CD4-positive, CD25-positive, alpha-beta regulatory T cell (primary cell): ENCODE measurements around the gene PRRG3. TPM values are rescaled to one million over a fixed set of nuclear protein-coding genes. Genes with fewer than 3 reads are reported as not detected.

ENCODE experiments used
- ATAC-seq, 2 donors: fragments of 150-1000 bp; cut with Tn5 transposase; one replicate each; pipeline ENCODE4 v1.10.0; 2021; ENCODE audit warnings: low read depth in 2 of 2, moderate number of reproducible peaks in 2 of 2, moderate library complexity in 1 of 2
- DNase-seq, 3 donors: peaks; one replicate each; pipeline versions ENCODE4 v3.0.0 to v3.0.0-alpha.2; 2012 to 2022; ENCODE audit warnings: mixed read lengths in 1 of 3
- H3K27ac ChIP-seq: one replicate; pipeline ENCODE4 v1.7.0; 2013; ENCODE audit warnings: mild to moderate bottlenecking, low read length; ENCODE audit not compliant: insufficient read depth, poor library complexity, severe bottlenecking
- H3K27me3 ChIP-seq: one replicate; pipeline ENCODE4 v1.7.0; 2013; ENCODE audit warnings: low read length; ENCODE audit not compliant: control insufficient read depth, insufficient read depth
- H3K36me3 ChIP-seq: one replicate; pipeline ENCODE4 v1.7.0; 2013; ENCODE audit warnings: mild to moderate bottlenecking, low read length, moderate library complexity; ENCODE audit not compliant: control insufficient read depth, insufficient read depth
- H3K4me1 ChIP-seq: 2 replicates; pipeline ENCODE4 v1.7.0; 2013; ENCODE audit warnings: mild to moderate bottlenecking, low read length; ENCODE audit not compliant: insufficient read depth, control insufficient read depth, poor library complexity, severe bottlenecking
- H3K4me3 ChIP-seq: one replicate; pipeline ENCODE4 v1.7.0; 2013; ENCODE audit warnings: low read depth, mild to moderate bottlenecking, low read length, moderate library complexity
- H3K9me3 ChIP-seq, 2 experiments: 1 replicate in 1 of 2; 2 replicates in 1 of 2; pipeline ENCODE4 v1.7.0; 2013; ENCODE audit warnings: low read length in 2 of 2, mild to moderate bottlenecking in 1 of 2, moderate library complexity in 1 of 2; ENCODE audit not compliant: control insufficient read depth in 2 of 2
- H3K27ac Mint-ChIP-seq, 3 donors: one replicate each; pipeline ENCODE4 v1.8.0; 2020 to 2022; ENCODE audit warnings: mild to moderate bottlenecking in 3 of 3, mixed read lengths in 3 of 3, moderate library complexity in 2 of 3
- H3K27me3 Mint-ChIP-seq: one replicate; pipeline ENCODE4 v1.8.0; 2022; ENCODE audit warnings: mild to moderate bottlenecking, mixed read lengths
- H3K36me3 Mint-ChIP-seq: one replicate; pipeline ENCODE4 v1.8.0; 2020; ENCODE audit warnings: mixed read lengths
- H3K4me1 Mint-ChIP-seq, 4 donors: one replicate each; pipeline ENCODE4 v1.8.0; 2020 to 2022; ENCODE audit warnings: mixed read lengths in 4 of 4, mild to moderate bottlenecking in 1 of 4
- H3K4me3 Mint-ChIP-seq, 4 donors: one replicate each; pipeline ENCODE4 v1.8.0; 2020 to 2022; ENCODE audit warnings: mild to moderate bottlenecking in 4 of 4, mixed read lengths in 4 of 4, moderate library complexity in 3 of 4
- H3K9me3 Mint-ChIP-seq, 7 donors: one replicate each; pipeline ENCODE4 v1.8.0; 2020 to 2022; ENCODE audit warnings: mixed read lengths in 7 of 7, mild to moderate bottlenecking in 3 of 7, moderate library complexity in 2 of 7
- polyA plus RNA-seq, 4 donors: library from polyadenylated mRNA; unstranded; fragments of 300-500 nt; fragmentation: Illumina TruSeq; gene quantifications; one replicate each; pipeline ENCODE4 v1.2.3, GENCODE V29; 2021
- total RNA-seq: library from RNA; stranded (reverse); gene quantifications from one replicate; pipeline ENCODE4 v1.2.3, GENCODE V29; 2022

Gene PRRG3
- total and polyA plus RNA-seq, 5 donors from 2014 or later, result not detected

DNA sequence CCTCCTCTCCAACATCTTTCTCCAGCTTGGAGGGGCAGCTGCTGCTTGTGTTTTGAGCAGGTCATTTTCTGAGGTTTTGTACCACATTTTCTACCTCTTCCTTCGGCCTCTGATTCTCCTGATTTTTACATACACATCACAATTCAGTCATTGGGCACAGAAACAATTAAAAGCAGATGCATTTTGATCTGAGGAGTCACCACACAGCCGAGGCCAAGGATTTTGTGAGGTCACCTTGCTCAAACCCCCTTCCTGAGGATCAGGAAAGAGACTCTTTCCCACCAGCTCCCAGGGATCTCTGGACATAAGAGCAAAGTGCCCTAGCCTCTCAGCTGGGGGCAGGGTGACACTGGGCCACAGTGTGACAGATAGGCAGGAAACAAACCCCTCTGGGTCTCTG lies 15.2 kb downstream of the PRRG3 start:
- Mint-ChIP-seq H3K9me3 (no peaks in the 10 kb centered on the region), H3K36me3 (no peaks in the 10 kb centered on the region), H3K27me3 (no peaks in the 10 kb centered on the region), H3K4me1 (no peaks in the 10 kb centered on the region), H3K4me3 (no peak overlapping the region), H3K27ac (no peak overlapping the region)
- ATAC-seq, result no peak
- Histone ChIP-seq H3K27ac (no peak overlapping the region), H3K4me1 (no peaks in the 10 kb centered on the region), H3K9me3 (no peaks in the 10 kb centered on the region), H3K36me3 (no peaks in the 10 kb centered on the region), H3K4me3 (no peak overlapping the region), H3K27me3 (no peaks in the 10 kb centered on the region)
- DNase-seq, result no peak

DNA sequence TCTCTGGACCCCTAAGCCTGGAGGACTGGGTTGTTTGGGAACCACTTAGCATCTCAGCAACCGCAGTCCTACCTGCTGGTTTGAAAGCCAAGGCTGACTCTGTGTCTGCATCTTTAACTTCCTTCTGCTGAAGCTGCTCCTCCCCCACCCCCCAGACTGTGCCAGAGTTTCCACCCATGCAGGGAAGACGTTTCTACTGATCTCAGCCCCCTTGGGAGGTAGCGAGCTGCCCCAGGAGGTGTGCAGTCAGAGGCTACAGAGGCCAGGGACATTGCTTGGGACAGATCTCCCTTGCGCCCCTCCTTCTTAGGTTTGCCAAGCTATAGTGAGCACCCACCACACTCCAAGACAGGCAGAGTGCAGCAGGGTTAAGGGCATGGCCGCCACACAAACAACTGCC lies 15.9 kb downstream of the PRRG3 start:
- Mint-ChIP-seq H3K9me3 (no peaks in the 10 kb centered on the region), H3K27ac (peak overlapping the region in 1 of 3 donors; percentile 25), H3K4me3 (no peak overlapping the region), H3K36me3 (no peaks in the 10 kb centered on the region), H3K27me3 (no peaks in the 10 kb centered on the region), H3K4me1 (no peaks in the 10 kb centered on the region)
- Histone ChIP-seq H3K9me3 (no peaks in the 10 kb centered on the region), H3K27ac (no peak overlapping the region), H3K4me3 (no peak overlapping the region), H3K4me1 (no peaks in the 10 kb centered on the region), H3K36me3 (no peaks in the 10 kb centered on the region), H3K27me3 (no peaks in the 10 kb centered on the region)
- DNase-seq (no peak), ATAC-seq (no peak)

- ATAC-seq (no peak), DNase-seq (no peak)
- Mint-ChIP-seq H3K4me3 (no peak overlapping the region), H3K27me3 (no peaks in the 10 kb centered on the region), H3K4me1 (no peaks in the 10 kb centered on the region), H3K27ac (no peak overlapping the region), H3K9me3 (no peaks in the 10 kb centered on the region), H3K36me3 (no peaks in the 10 kb centered on the region)
- H3K36me3 ChIP-seq, result no peaks in the 10 kb centered on the region
- no peaks in the 10 kb centered on the region for H3K4me1 ChIP-seq
- H3K27ac ChIP-seq, result no peak overlapping the region
- no peaks in the 10 kb centered on the region for H3K27me3 ChIP-seq
- no peak overlapping the region for H3K4me3 ChIP-seq
- no peaks in the 10 kb centered on the region for H3K9me3 ChIP-seq
These were observed 16.5 kb downstream of the PRRG3 start for GRCh38 chrX:151711787-151712186.

DNA sequence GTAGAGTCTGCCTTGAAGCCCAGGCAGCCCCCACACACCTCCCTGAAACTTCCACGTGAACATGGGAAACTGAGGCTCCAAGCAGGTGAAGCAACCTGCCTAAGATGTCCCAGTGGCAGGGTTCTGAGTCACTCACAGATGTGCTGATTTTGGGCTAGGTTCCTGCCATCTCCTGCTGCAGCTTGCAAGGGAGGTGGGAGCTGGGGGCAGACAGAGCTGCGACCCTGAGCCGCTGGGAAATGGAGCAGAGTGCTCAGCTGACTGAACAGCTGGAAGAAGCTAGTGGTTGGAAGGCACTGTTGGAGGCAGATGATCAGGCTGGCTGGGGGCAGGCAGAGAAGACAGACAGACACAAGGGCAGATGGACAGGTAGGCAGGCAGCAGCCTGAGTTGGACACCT lies 17.0 kb downstream of the PRRG3 start:
- Histone ChIP-seq H3K4me1 (no peaks in the 10 kb centered on the region), H3K27ac (no peak overlapping the region), H3K36me3 (no peaks in the 10 kb centered on the region), H3K27me3 (no peaks in the 10 kb centered on the region), H3K9me3 (no peaks in the 10 kb centered on the region), H3K4me3 (no peak overlapping the region)
- H3K4me3 Mint-ChIP-seq, result no peak overlapping the region
- ATAC-seq, result no peak
- H3K9me3 Mint-ChIP-seq, result no peaks in the 10 kb centered on the region
- no peaks in the 10 kb centered on the region for H3K4me1 Mint-ChIP-seq
- H3K36me3 Mint-ChIP-seq, result no peaks in the 10 kb centered on the region
- H3K27me3 Mint-ChIP-seq, result no peaks in the 10 kb centered on the region
- no peak overlapping the region for H3K27ac Mint-ChIP-seq
- DNase-seq, result no peak

GRCh38 chrX:151713849-151714248 lies 18.6 kb downstream of the PRRG3 start:
- Mint-ChIP-seq H3K27ac (no peak overlapping the region), H3K4me3 (no peak overlapping the region), H3K4me1 (no peaks in the 10 kb centered on the region), H3K36me3 (no peaks in the 10 kb centered on the region), H3K9me3 (no peaks in the 10 kb centered on the region), H3K27me3 (no peaks in the 10 kb centered on the region)
- H3K4me3 ChIP-seq, result no peak overlapping the region
- ATAC-seq, result no peak
- no peaks in the 10 kb centered on the region for H3K4me1 ChIP-seq
- peak in 1 of 3 donors; percentile 15 for DNase-seq
- H3K9me3 ChIP-seq, result no peaks in the 10 kb centered on the region
- H3K27me3 ChIP-seq, result no peaks in the 10 kb centered on the region
- no peak overlapping the region for H3K27ac ChIP-seq
- H3K36me3 ChIP-seq, result no peaks in the 10 kb centered on the region

DNA sequence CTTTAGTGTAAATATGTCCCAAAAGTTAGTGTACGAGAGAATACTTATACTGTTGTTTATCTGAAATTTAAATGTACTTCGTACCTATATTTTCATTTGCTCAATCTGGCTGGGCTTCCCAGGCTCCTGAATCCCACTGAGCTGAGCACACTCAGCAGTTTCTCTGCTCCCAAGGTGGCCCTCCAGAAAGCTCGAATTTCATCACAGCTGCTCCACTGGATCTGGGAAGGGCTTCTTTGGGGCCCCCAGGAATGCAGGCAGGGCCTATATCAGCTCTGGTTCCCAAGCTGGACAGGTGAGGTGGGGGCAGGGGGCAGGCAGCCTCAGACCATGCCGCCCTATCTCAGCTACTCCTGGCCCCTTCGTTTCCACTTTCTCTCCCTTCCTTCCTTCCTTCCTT lies 19.1 kb downstream of the PRRG3 start:
- H3K27me3 ChIP-seq, result no peaks in the 10 kb centered on the region
- H3K4me3 Mint-ChIP-seq, result no peak overlapping the region
- H3K27me3 Mint-ChIP-seq, result no peaks in the 10 kb centered on the region
- no peaks in the 10 kb centered on the region for H3K36me3 Mint-ChIP-seq
- H3K4me3 ChIP-seq, result no peak overlapping the region
- no peaks in the 10 kb centered on the region for H3K9me3 Mint-ChIP-seq
- H3K27ac Mint-ChIP-seq, result no peak overlapping the region
- H3K4me1 ChIP-seq, result no peaks in the 10 kb centered on the region
- H3K27ac ChIP-seq, result no peak overlapping the region
- no peaks in the 10 kb centered on the region for H3K36me3 ChIP-seq
- ATAC-seq (no peak), DNase-seq (no peak)
- H3K9me3 ChIP-seq, result no peaks in the 10 kb centered on the region
- no peaks in the 10 kb centered on the region for H3K4me1 Mint-ChIP-seq

DNA sequence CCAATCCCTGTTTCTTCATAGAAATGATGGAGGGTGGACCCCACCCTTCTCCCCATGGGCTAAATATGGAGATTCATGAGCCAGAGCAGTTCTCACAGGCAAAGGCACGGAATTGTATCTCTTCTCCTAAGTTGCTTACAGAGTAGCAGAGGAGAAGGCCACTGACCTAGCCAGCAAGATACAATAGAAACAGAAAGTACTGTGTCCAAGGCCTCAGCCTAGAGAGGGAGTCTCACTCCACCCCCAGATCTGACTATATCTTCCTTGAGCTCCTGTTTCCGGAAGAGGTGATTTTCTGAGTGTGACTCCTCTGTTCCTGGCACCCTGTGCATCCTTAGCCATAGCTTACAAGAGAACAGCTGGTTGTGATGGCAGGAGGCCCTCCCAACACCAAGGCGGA lies 20.5 kb downstream of the PRRG3 start, which contains the start of gene FATE1:
TSS of gene FATE1 (plus strand) at position 284 of the 400 bp plus-strand sequence. CDS start at position 369, 85 bp downstream.
- Mint-ChIP-seq H3K9me3 (no peaks in the 10 kb centered on the region), H3K27me3 (no peaks in the 10 kb centered on the region)
- no peak for ATAC-seq

GRCh38 chrX:151722241-151722846 lies 27.1 kb downstream of the PRRG3 start:
- no peak for ATAC-seq

More for the DNA sequence above, 20.5 kb downstream of the PRRG3 start, which contains the start of gene FATE1:
- Mint-ChIP-seq H3K4me3 (no peak within 1 kb of the TSS), H3K27ac (peak within 1 kb of the TSS in 1 of 3 donors; percentile 60), H3K4me1 (no peaks in the 10 kb centered on the region), H3K36me3 (no peaks in the 10 kb centered on the region)
- H3K36me3 ChIP-seq, result no peaks in the 10 kb centered on the region
- H3K27ac ChIP-seq, result no peak within 1 kb of the TSS
- H3K9me3 ChIP-seq, result no peaks in the 10 kb centered on the region
- H3K4me3 ChIP-seq, result no peak within 1 kb of the TSS
- no peaks in the 10 kb centered on the region for H3K27me3 ChIP-seq
- no peak for DNase-seq
- no peaks in the 10 kb centered on the region for H3K4me1 ChIP-seq

More at GRCh38 chrX:151722241-151722846, 27.1 kb downstream of the PRRG3 start:
- H3K27me3 ChIP-seq, result no peaks in the 10 kb centered on the region
- no peaks in the 10 kb centered on the region for H3K36me3 Mint-ChIP-seq
- no peaks in the 10 kb centered on the region for H3K4me1 Mint-ChIP-seq
- H3K9me3 ChIP-seq, result no peaks in the 10 kb centered on the region
- no peaks in the 10 kb centered on the region for H3K4me1 ChIP-seq
- H3K27me3 Mint-ChIP-seq, result no peaks in the 10 kb centered on the region
- H3K27ac Mint-ChIP-seq, result no peak overlapping the region
- H3K4me3 ChIP-seq, result no peak overlapping the region
- peak in 1 of 3 donors; percentile 5 for DNase-seq
- H3K36me3 ChIP-seq, result no peaks in the 10 kb centered on the region
- H3K27ac ChIP-seq, result no peak overlapping the region
- H3K9me3 Mint-ChIP-seq, result peaks cover 0 to 2% (median 0%) of the 10 kb centered on the region in 7 donors
- no peak overlapping the region for H3K4me3 Mint-ChIP-seq
